ENCODE results near the gene ANO2. TPM values are rescaled to one million over a fixed set of nuclear protein-coding genes. Genes with fewer than 3 reads are reported as not detected.

Gene ANO2
- total and polyA plus RNA-seq, 2 donors (not counting 3 experiments of a cell fraction or from before 2014, with no cell fraction given): 15.4 to 65.0 TPM

- POLR2A ChIA-PET: no interaction called here
- no peak overlapping the region for H2AFZ ChIP-seq (ENCODE audit: low read depth, low read length)
- H3K4me1 ChIP-seq (ENCODE audit: control insufficient read depth, extremely low read depth, insufficient read depth, low read length): peaks cover 5% of the 10 kb centered on the region
- H3K27ac ChIP-seq (ENCODE audit: insufficient read depth, low read depth, low read length): no peak overlapping the region
- H4K20me1 ChIP-seq (replicated peaks; ENCODE audit: control insufficient read depth, extremely low read depth, insufficient read depth, low read length): peaks cover 19% of the 10 kb centered on the region
- H3K4me3 ChIP-seq (replicated peaks in 1 of 3; ENCODE audit: insufficient read depth in 1 of 3, low read depth in 1 of 3, low read length in 3 of 3): no peak overlapping the region
- H3K36me3 ChIP-seq (ENCODE audit: control insufficient read depth in 2 of 2, extremely low read depth in 1 of 2, insufficient read depth in 2 of 2, low read length in 2 of 2): peaks cover 30 to 47% of the 10 kb centered on the region in 2 experiments
- dilution Hi-C loops (cut with MboI; ENCODE audit: extremely low pct_ligation_motif_present, low sequenced_read_pairs): no loop called here
- no peak overlapping the region for H3K4me2 ChIP-seq (ENCODE audit: insufficient read depth, low read length)
- TF ChIP-seq GATA2 (IDR thresholded peaks at IDR 0.05; ENCODE audit: insufficient read depth, insufficient read length, low read depth, low read length) (no peak), MYC (IDR thresholded peaks at IDR 0.05; ENCODE audit: low read depth, low read length) (no peak), POLR2A (IDR thresholded peaks at IDR 0.05; ENCODE audit: low read depth, low read length) (no peak), MAX (IDR thresholded peaks at IDR 0.05; ENCODE audit: insufficient read depth, insufficient read length) (no peak), JUN (IDR thresholded peaks at IDR 0.05; ENCODE audit: borderline replicate concordance, insufficient read depth, insufficient read length, low read depth) (no peak), POLR2AphosphoS5 (IDR thresholded peaks at IDR 0.05; ENCODE audit: insufficient read depth, low read depth, low read length) (no peak)
- TF ChIP-seq, protein P1, sequence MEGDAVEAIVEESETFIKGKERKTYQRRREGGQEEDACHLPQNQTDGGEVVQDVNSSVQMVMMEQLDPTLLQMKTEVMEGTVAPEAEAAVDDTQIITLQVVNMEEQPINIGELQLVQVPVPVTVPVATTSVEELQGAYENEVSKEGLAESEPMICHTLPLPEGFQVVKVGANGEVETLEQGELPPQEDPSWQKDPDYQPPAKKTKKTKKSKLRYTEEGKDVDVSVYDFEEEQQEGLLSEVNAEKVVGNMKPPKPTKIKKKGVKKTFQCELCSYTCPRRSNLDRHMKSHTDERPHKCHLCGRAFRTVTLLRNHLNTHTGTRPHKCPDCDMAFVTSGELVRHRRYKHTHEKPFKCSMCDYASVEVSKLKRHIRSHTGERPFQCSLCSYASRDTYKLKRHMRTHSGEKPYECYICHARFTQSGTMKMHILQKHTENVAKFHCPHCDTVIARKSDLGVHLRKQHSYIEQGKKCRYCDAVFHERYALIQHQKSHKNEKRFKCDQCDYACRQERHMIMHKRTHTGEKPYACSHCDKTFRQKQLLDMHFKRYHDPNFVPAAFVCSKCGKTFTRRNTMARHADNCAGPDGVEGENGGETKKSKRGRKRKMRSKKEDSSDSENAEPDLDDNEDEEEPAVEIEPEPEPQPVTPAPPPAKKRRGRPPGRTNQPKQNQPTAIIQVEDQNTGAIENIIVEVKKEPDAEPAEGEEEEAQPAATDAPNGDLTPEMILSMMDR (IDR thresholded peaks at IDR 0.05; ENCODE audit: extremely low read depth in 1 of 2, insufficient read depth in 1 of 2, low read depth in 1 of 2, low read length in 2 of 2): no peak
- H3K9me1 ChIP-seq (replicated peaks; ENCODE audit: control insufficient read depth, extremely low read depth, insufficient read depth, low read length): no peaks in the 10 kb centered on the region
- DNase-seq (ENCODE audit: low read depth, low spot score): no peak
- peak; percentile 43 for FAIRE-seq
- BruUV-seq (replicated peaks): no TSS peak
- H3K9ac ChIP-seq (replicated peaks; ENCODE audit: extremely low read depth, insufficient read depth, low read length): no peak overlapping the region
- CTCF ChIA-PET: no interaction called here
- no peaks in the 10 kb centered on the region for H3K79me2 ChIP-seq (ENCODE audit: control insufficient read depth, insufficient read depth, low read length)
- no peaks in the 10 kb centered on the region for H3K9me3 ChIP-seq (replicated peaks; ENCODE audit: control insufficient read depth, insufficient read depth, low read length)
- intact Hi-C loops (cut with micrococcal nuclease): no loop called here
- H3K27me3 ChIP-seq (ENCODE audit: control insufficient read depth in 2 of 2, insufficient read depth in 2 of 2, low read length in 2 of 2): no peaks in the 10 kb centered on the region
Observed at GRCh38 chr12:5901416-5901815, 43.6 kb downstream of the ANO2 start.
